B cell (primary cell): ENCODE results near the gene LRP5.

Experiments used
- EZH2 ChIP-seq: IDR thresholded peaks from 2 replicates; pipeline ENCODE4 v1.6.1; 2012; ENCODE audit warnings: borderline replicate concordance, low read depth, mild to moderate bottlenecking, moderate library complexity, low read length; ENCODE audit not compliant: insufficient read depth, poor library complexity, severe bottlenecking
- TF ChIP-seq, protein P1 (sequence below): fragments of 200-600 bp; IDR thresholded peaks from one replicate; pipeline ENCODE4 v1.8.0; 2022; ENCODE audit warnings: antibody characterized with exemption, mild to moderate bottlenecking

DNA sequence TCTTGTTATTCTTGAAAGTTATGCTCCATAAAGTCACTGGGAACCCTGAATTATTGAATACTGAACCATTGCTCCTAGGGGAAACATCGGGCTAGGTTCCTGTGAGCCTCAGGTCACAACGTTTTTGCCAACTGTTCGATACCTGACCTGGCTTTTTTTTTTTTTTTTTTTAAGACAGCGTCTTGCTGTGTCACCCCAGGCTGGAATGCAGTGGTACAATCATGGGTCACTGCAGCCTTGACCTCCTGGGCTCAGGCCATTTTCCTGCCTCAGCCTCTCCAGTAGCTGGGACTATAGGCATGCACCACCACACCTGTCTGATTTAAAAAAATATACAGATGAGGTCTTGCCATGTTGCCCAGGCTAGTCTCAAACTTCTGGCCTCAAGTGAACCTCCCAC, 22.5 kb downstream of the LRP5 start:
- TF ChIP-seq, protein P1, sequence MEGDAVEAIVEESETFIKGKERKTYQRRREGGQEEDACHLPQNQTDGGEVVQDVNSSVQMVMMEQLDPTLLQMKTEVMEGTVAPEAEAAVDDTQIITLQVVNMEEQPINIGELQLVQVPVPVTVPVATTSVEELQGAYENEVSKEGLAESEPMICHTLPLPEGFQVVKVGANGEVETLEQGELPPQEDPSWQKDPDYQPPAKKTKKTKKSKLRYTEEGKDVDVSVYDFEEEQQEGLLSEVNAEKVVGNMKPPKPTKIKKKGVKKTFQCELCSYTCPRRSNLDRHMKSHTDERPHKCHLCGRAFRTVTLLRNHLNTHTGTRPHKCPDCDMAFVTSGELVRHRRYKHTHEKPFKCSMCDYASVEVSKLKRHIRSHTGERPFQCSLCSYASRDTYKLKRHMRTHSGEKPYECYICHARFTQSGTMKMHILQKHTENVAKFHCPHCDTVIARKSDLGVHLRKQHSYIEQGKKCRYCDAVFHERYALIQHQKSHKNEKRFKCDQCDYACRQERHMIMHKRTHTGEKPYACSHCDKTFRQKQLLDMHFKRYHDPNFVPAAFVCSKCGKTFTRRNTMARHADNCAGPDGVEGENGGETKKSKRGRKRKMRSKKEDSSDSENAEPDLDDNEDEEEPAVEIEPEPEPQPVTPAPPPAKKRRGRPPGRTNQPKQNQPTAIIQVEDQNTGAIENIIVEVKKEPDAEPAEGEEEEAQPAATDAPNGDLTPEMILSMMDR: no peak
- no peak for TF ChIP-seq EZH2
